Karpas-422 (cell line): ENCODE measurements around the gene CNOT3. TPM values are rescaled to one million over a fixed set of nuclear protein-coding genes. Genes with fewer than 3 reads are reported as not detected.

Experiments
- DNase-seq: peaks from one replicate; pipeline ENCODE4 v3.0.0-alpha.2; 2015
- H2AFZ ChIP-seq: fragments of 200-600 bp; sonication (generic); 2 replicates; pipeline ENCODE4 v1.6.1; 2014; ENCODE audit warnings: antibody characterized with exemption, low read length, mixed read lengths
- H3K27ac ChIP-seq: fragments of 200-600 bp; sonication (generic); 2 replicates; pipeline ENCODE4 v1.5.1; 2014; ENCODE audit warnings: mild to moderate bottlenecking, low read length, moderate library complexity
- H3K27me3 ChIP-seq: fragments of 200-600 bp; sonication (generic); 2 replicates; pipeline ENCODE4 v1.6.1; 2014; ENCODE audit warnings: low read length, mixed read lengths
- H3K36me3 ChIP-seq: fragments of 200-600 bp; sonication (generic); 2 replicates; pipeline ENCODE4 v1.6.1; 2014; ENCODE audit warnings: low read length, mixed read lengths; ENCODE audit not compliant: insufficient read depth
- H3K4me1 ChIP-seq: fragments of 200-600 bp; sonication (generic); 2 replicates; pipeline ENCODE4 v1.6.1; 2014; ENCODE audit warnings: mild to moderate bottlenecking, low read length, mixed read lengths
- H3K4me2 ChIP-seq: fragments of 200-600 bp; sonication (generic); 2 replicates; pipeline ENCODE4 v1.6.1; 2014; ENCODE audit warnings: low read length, low read depth, mild to moderate bottlenecking; ENCODE audit not compliant: poor library complexity, severe bottlenecking
- H3K4me3 ChIP-seq: fragments of 200-600 bp; sonication (generic); 2 replicates; pipeline ENCODE4 v1.5.1; 2014; ENCODE audit warnings: mild to moderate bottlenecking, antibody characterized with exemption, low read length, mixed read lengths
- H3K79me2 ChIP-seq: fragments of 200-600 bp; sonication (generic); 2 replicates; pipeline ENCODE4 v1.6.1; 2014; ENCODE audit warnings: mild to moderate bottlenecking, low read length, mixed read lengths
- H3K9ac ChIP-seq: fragments of 200-600 bp; sonication (generic); 2 replicates; pipeline ENCODE4 v1.6.0; 2014; ENCODE audit warnings: low read length
- H3K9me2 ChIP-seq: fragments of 200-600 bp; sonication (generic), shearing (Covaris generic); replicated peaks from 2 replicates; pipeline ENCODE4 v1.6.0; 2014; ENCODE audit warnings: mild to moderate bottlenecking, low read length, moderate library complexity; ENCODE audit not compliant: insufficient read depth
- H3K9me3 ChIP-seq: fragments of 300-700, 200-600 bp; sonication (generic); 2 replicates; pipeline ENCODE4 v1.6.1; 2014; ENCODE audit warnings: low read length, mixed read lengths
- H4K20me1 ChIP-seq: fragments of 200-600 bp; sonication (generic); 2 replicates; pipeline ENCODE4 v1.6.1; 2014; ENCODE audit warnings: mild to moderate bottlenecking, antibody characterized with exemption, low read length, low read depth; ENCODE audit not compliant: insufficient read depth
- total RNA-seq: library from RNA; depleted of rRNA; stranded (reverse); fragments of >200 nt; shearing (Covaris generic); gene quantifications from 2 replicates; pipeline ENCODE4 v1.2.3, GENCODE V29; 2014; ENCODE audit warnings: low replicate concordance

CNOT3 gene
- total RNA-seq, 1 experiment from 2014 or later = 31.2 TPM

GRCh38 chr19:54151362-54152035 lies 13.9 kb downstream of the CNOT3 start:
- Histone ChIP-seq H4K20me1 (peaks cover 42% of the 10 kb centered on the region), H2AFZ (no peak overlapping the region), H3K9me3 (no peaks in the 10 kb centered on the region), H3K79me2 (no peaks in the 10 kb centered on the region), H3K9ac (no peak overlapping the region), H3K9me2 (no peaks in the 10 kb centered on the region), H3K36me3 (peaks cover 64% of the 10 kb centered on the region), H3K27me3 (no peaks in the 10 kb centered on the region), H3K4me2 (no peak overlapping the region), H3K4me1 (no peaks in the 10 kb centered on the region), H3K27ac (no peak overlapping the region), H3K4me3 (no peak overlapping the region)
- no peak for DNase-seq

- peaks cover 63% of the 10 kb centered on the region for H3K36me3 ChIP-seq
- peaks cover 39% of the 10 kb centered on the region for H4K20me1 ChIP-seq
- no peak overlapping the region for H3K4me3 ChIP-seq
- H3K4me2 ChIP-seq = no peak overlapping the region
- H3K9me2 ChIP-seq = no peaks in the 10 kb centered on the region
- no peak overlapping the region for H2AFZ ChIP-seq
- H3K27ac ChIP-seq = no peak overlapping the region
- H3K4me1 ChIP-seq = peaks cover 4% of the 10 kb centered on the region; the same call in 1 of the 2 replicates
- no peak for DNase-seq
- no peak overlapping the region for H3K9ac ChIP-seq
- no peaks in the 10 kb centered on the region for H3K9me3 ChIP-seq
- H3K27me3 ChIP-seq = no peaks in the 10 kb centered on the region
- no peaks in the 10 kb centered on the region for H3K79me2 ChIP-seq
Observed at GRCh38 chr19:54152267-54152666, 14.7 kb downstream of the CNOT3 start.

DNA sequence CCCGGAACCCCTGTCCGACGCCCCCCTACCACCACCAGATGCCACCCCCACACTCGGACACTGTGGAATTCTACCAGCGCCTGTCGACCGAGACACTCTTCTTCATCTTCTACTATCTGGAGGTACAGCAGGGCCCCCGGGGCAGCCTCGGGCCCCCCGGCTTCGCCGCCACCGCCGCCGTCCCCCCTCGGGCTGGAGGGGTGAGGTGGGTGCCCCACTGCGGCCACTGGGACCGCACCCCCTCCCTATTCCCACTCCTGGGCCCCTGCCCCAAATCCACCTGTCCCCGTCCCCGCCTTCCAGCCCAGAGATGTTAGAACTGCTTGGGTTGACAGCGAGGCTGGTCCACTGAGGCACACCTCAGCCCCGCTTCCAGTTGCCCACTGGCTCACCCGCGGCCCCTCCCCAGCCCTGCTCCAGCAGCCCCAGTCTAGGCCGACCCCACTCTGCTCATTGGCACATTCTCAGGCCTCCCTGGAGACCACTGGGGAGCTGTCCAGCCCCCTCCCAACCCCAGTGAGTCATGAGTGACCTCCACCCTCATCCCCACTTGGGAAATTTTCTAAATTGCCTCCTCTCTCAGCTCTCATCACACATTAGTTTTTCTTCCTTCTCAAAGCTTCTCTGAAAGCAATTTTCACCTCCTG lies 15.4 kb downstream of the CNOT3 start:
- Histone ChIP-seq H3K4me3 (no peak overlapping the region), H3K79me2 (no peaks in the 10 kb centered on the region), H3K27ac (no peak overlapping the region), H3K9me3 (no peaks in the 10 kb centered on the region), H3K4me1 (peaks cover 9% of the 10 kb centered on the region), H4K20me1 (peaks cover 37% of the 10 kb centered on the region), H3K9ac (no peak overlapping the region), H3K27me3 (no peaks in the 10 kb centered on the region), H2AFZ (no peak overlapping the region), H3K9me2 (no peaks in the 10 kb centered on the region), H3K4me2 (no peak overlapping the region), H3K36me3 (peaks cover 63% of the 10 kb centered on the region)
- DNase-seq = no peak

- Histone ChIP-seq H2AFZ (no peak overlapping the region), H3K4me1 (peaks cover 17% of the 10 kb centered on the region), H3K4me3 (no peak overlapping the region), H3K9me2 (no peaks in the 10 kb centered on the region), H3K27me3 (no peaks in the 10 kb centered on the region), H3K36me3 (peaks cover 58% of the 10 kb centered on the region), H3K79me2 (0 out of 2 replicates have a peak, but pooled peaks cover 3% of the 10 kb centered on the region), H3K9ac (no peak overlapping the region), H3K27ac (no peak overlapping the region), H4K20me1 (peaks cover 44% of the 10 kb centered on the region), H3K9me3 (no peaks in the 10 kb centered on the region), H3K4me2 (no peak overlapping the region)
- no peak for DNase-seq
Observed at GRCh38 chr19:54153731-54154326, 16.3 kb downstream of the CNOT3 start.

DNA sequence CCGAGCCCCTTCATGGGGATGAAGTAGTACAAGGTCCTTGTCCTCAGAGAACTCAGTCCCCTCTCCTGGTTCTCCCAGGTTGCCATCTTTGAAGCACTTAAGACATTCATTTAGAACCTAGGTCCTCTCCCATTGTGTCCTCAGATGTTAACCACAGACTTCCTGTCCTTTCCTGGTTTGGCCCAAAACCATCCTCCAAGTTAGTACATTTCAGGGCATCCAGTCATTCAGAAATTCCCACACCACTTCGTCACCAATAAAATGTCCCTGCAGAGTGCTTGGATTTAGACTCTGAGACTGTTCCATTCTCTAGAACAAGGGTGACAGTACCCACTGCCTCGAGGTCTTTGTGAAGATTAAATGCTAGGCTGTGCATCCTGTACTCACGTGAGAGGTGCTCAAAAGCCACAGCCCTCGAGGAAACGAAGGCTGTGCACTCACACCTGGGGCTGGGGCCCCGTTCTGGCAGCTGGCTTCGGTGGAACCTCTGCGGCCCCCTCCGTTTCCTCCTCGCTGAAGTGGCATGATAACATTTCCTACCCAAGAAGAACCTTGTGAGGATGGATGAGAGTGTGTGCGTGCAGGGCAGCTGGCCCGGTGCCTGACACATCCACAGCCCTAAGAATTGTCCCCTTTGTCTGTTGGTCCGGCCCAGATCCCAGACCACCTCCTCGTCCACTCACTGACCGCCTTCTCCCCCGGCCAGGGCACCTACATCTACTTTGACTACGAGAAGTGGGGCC lies 17.2 kb downstream of the CNOT3 start:
- Histone ChIP-seq H3K9me3 (no peaks in the 10 kb centered on the region), H3K36me3 (peaks cover 50% of the 10 kb centered on the region), H4K20me1 (peaks cover 39% of the 10 kb centered on the region), H3K27me3 (no peaks in the 10 kb centered on the region), H2AFZ (no peak overlapping the region), H3K79me2 (0 out of 2 replicates have a peak, but pooled peaks cover 3% of the 10 kb centered on the region), H3K4me1 (peaks cover 22% of the 10 kb centered on the region), H3K27ac (no peak overlapping the region), H3K4me3 (no peak overlapping the region), H3K9ac (no peak overlapping the region), H3K4me2 (no peak overlapping the region), H3K9me2 (no peaks in the 10 kb centered on the region)
- DNase-seq = no peak

DNA sequence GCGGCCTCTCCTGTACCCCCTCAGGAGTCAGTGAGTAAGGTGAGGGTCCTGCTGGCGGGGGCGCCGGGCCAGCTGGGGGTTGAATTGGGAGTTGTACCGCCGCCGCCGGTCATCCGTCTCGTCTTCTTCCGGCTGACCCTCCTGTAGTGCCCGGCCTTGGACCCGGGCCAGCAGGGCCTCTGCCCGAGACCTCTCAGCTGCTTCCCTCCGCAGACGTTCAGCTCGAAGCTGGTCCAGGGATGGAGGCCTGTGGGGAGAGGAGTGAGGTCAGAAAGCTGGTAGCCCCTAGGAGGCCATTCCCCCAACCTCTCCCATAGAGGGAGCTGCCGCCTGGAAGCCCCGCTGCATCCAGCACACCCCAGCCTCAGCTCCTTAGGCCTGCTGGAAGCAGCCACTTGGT lies 18.1 kb downstream of the CNOT3 start:
- no peak overlapping the region for H3K9ac ChIP-seq
- H3K4me2 ChIP-seq = no peak overlapping the region
- peaks cover 26% of the 10 kb centered on the region for H3K4me1 ChIP-seq
- DNase-seq = no peak
- peaks cover 44% of the 10 kb centered on the region for H3K36me3 ChIP-seq
- H3K27ac ChIP-seq = no peak overlapping the region
- H3K79me2 ChIP-seq = peaks cover 8% of the 10 kb centered on the region
- no peak overlapping the region for H3K4me3 ChIP-seq
- no peak overlapping the region for H2AFZ ChIP-seq
- no peaks in the 10 kb centered on the region for H3K9me2 ChIP-seq
- H3K27me3 ChIP-seq = no peaks in the 10 kb centered on the region
- H4K20me1 ChIP-seq = peaks cover 32% of the 10 kb centered on the region
- no peaks in the 10 kb centered on the region for H3K9me3 ChIP-seq

GRCh38 chr19:54156490-54156889 lies 18.9 kb downstream of the CNOT3 start:
- H4K20me1 ChIP-seq = peaks cover 32% of the 10 kb centered on the region
- no peaks in the 10 kb centered on the region for H3K9me2 ChIP-seq
- H3K9ac ChIP-seq = no peak overlapping the region
- H3K27ac ChIP-seq = no peak overlapping the region
- no peak overlapping the region for H3K4me3 ChIP-seq
- no peak overlapping the region for H2AFZ ChIP-seq
- DNase-seq = no peak
- peaks cover 44% of the 10 kb centered on the region for H3K36me3 ChIP-seq
- peaks cover 34% of the 10 kb centered on the region for H3K4me1 ChIP-seq
- H3K4me2 ChIP-seq = no peak overlapping the region
- no peaks in the 10 kb centered on the region for H3K27me3 ChIP-seq
- peaks cover 13% of the 10 kb centered on the region for H3K79me2 ChIP-seq
- H3K9me3 ChIP-seq = no peaks in the 10 kb centered on the region

DNA sequence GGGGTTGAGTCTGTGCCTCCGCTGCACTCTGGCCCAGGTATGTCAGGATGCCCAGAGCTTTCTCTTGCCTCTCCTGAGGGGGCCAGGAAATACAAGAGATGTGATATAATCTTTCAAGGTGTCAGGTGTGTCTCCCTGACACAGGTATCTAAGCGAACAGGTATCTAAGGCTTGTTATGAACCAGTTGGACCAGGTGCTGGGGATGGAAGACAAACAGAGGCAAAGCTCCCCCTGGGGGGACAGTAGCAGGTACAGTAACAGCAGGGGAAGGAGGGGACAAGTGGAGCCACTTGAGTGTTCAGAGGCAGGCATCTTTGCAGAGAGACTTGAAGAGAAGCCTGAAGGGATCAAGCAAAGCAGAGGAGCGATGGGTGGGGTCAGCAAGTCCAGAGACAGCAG lies 19.4 kb downstream of the CNOT3 start:
- Histone ChIP-seq H3K27me3 (no peaks in the 10 kb centered on the region), H3K4me3 (no peak overlapping the region), H3K9ac (no peak overlapping the region), H3K9me3 (no peaks in the 10 kb centered on the region), H3K36me3 (peaks cover 44% of the 10 kb centered on the region), H3K79me2 (peaks cover 16% of the 10 kb centered on the region), H3K4me1 (peaks cover 38% of the 10 kb centered on the region), H2AFZ (no peak overlapping the region), H3K4me2 (no peak overlapping the region), H3K9me2 (no peaks in the 10 kb centered on the region), H4K20me1 (peaks cover 31% of the 10 kb centered on the region), H3K27ac (no peak overlapping the region)
- no peak for DNase-seq
